Parathyroid adenoma (tissue), 2 donors: ENCODE data around the gene MDM4.
A peak's percentile ranks its signal among the peaks of the same experiment; 100 is the strongest.

Experiments used
- H2AFZ ChIP-seq: fragments of 300-600 bp; sonication (generic); one replicate; pipeline ENCODE4 v1.7.0; 2017; ENCODE audit warnings: antibody characterized with exemption, mild to moderate bottlenecking
- H3K27ac ChIP-seq: fragments of 300-600 bp; sonication (generic); one replicate; pipeline ENCODE4 v1.7.0; 2017
- H3K27me3 ChIP-seq: fragments of 300-600 bp; sonication (generic); one replicate; pipeline ENCODE4 v1.7.0; 2017; ENCODE audit warnings: low read length; ENCODE audit not compliant: control insufficient read depth, insufficient read depth
- H3K36me3 ChIP-seq: fragments of 300-600 bp; sonication (generic); one replicate; pipeline ENCODE4 v1.7.0; 2017; ENCODE audit warnings: low read length; ENCODE audit not compliant: control insufficient read depth, insufficient read depth
- H3K4me1 ChIP-seq: fragments of 300-600 bp; sonication (generic); one replicate; pipeline ENCODE4 v1.7.0; 2017; ENCODE audit warnings: control low read depth
- H3K4me2 ChIP-seq: fragments of 300-600 bp; sonication (generic); one replicate; pipeline ENCODE4 v1.7.0; 2017; ENCODE audit warnings: low read length
- H3K4me3 ChIP-seq: fragments of 300-600 bp; sonication (generic); one replicate; pipeline ENCODE4 v1.7.0; 2017; ENCODE audit warnings: low read depth, low read length
- H3K79me2 ChIP-seq: fragments of 300-600 bp; sonication (generic); one replicate; pipeline ENCODE4 v1.7.0; 2017; ENCODE audit warnings: control low read depth
- H3K9ac ChIP-seq: fragments of 300-600 bp; sonication (generic); one replicate; pipeline ENCODE4 v1.7.0; 2017; ENCODE audit warnings: mild to moderate bottlenecking
- H3K9me3 ChIP-seq: fragments of 300-600 bp; sonication (generic); one replicate; pipeline ENCODE4 v1.7.0; 2017; ENCODE audit warnings: low read length; ENCODE audit not compliant: control insufficient read depth
- CTCF ChIP-seq: fragments of 300-600 bp; sonication (generic); IDR thresholded peaks from one replicate; pipeline ENCODE4 v1.7.0; 2017; ENCODE audit warnings: antibody characterized with exemption, mild to moderate bottlenecking
- donor health status: primary hyperparathyroidism.

Gene MDM4

GRCh38 chr1:204505674-204506200 is 10.5 kb upstream of the MDM4 start:
- H3K4me3 ChIP-seq: peak overlapping the region; percentile 78
- TF ChIP-seq CTCF: no peak
- H3K27me3 ChIP-seq: no peaks in the 10 kb centered on the region
- H2AFZ ChIP-seq: peak overlapping the region; percentile 67
- H3K9ac ChIP-seq: no peak overlapping the region
- no peaks in the 10 kb centered on the region for H3K79me2 ChIP-seq
- peak overlapping the region; percentile 82 for H3K27ac ChIP-seq
- no peaks in the 10 kb centered on the region for H3K9me3 ChIP-seq
- no peaks in the 10 kb centered on the region for H3K4me1 ChIP-seq
- H3K36me3 ChIP-seq: no peaks in the 10 kb centered on the region
- H3K4me2 ChIP-seq: peak overlapping the region; percentile 91

GRCh38 chr1:204506201-204506968 is 9.8 kb upstream of the MDM4 start:
- H3K4me2 ChIP-seq: peak overlapping the region; percentile 91
- peak overlapping the region; percentile 82 for H3K27ac ChIP-seq
- H2AFZ ChIP-seq: peak overlapping the region; percentile 67
- H3K4me3 ChIP-seq: peak overlapping the region; percentile 78
- H3K9me3 ChIP-seq: no peaks in the 10 kb centered on the region
- H3K79me2 ChIP-seq: no peaks in the 10 kb centered on the region
- no peaks in the 10 kb centered on the region for H3K27me3 ChIP-seq
- H3K4me1 ChIP-seq: no peaks in the 10 kb centered on the region
- H3K36me3 ChIP-seq: no peaks in the 10 kb centered on the region
- no peak overlapping the region for H3K9ac ChIP-seq
- TF ChIP-seq CTCF: no peak

- no peaks in the 10 kb centered on the region for H3K36me3 ChIP-seq
These were observed 9.3 kb upstream of the MDM4 start for GRCh38 chr1:204506969-204507316.

GRCh38 chr1:204507317-204508105 is 8.7 kb upstream of the MDM4 start:
- Histone ChIP-seq H3K79me2 (no peaks in the 10 kb centered on the region), H2AFZ (peak overlapping the region; percentile 83), H3K9me3 (no peaks in the 10 kb centered on the region), H3K4me1 (no peaks in the 10 kb centered on the region), H3K4me3 (peak overlapping the region; percentile 78), H3K9ac (no peak overlapping the region), H3K27ac (peak overlapping the region; percentile 82), H3K27me3 (no peaks in the 10 kb centered on the region), H3K4me2 (peak overlapping the region; percentile 91), H3K36me3 (no peaks in the 10 kb centered on the region)
- TF ChIP-seq CTCF: no peak

More at GRCh38 chr1:204506969-204507316, 9.3 kb upstream of the MDM4 start:
- peak overlapping the region; percentile 78 for H3K4me3 ChIP-seq
- H3K9me3 ChIP-seq: no peaks in the 10 kb centered on the region
- H3K27ac ChIP-seq: peak overlapping the region; percentile 82
- peak overlapping the region; percentile 91 for H3K4me2 ChIP-seq
- TF ChIP-seq CTCF: no peak
- no peak overlapping the region for H3K9ac ChIP-seq
- no peaks in the 10 kb centered on the region for H3K27me3 ChIP-seq
- H3K79me2 ChIP-seq: no peaks in the 10 kb centered on the region
- H2AFZ ChIP-seq: peak overlapping the region; percentile 83
- H3K4me1 ChIP-seq: no peaks in the 10 kb centered on the region
